NOMO-1 (cell line): ENCODE measurements around the gene TENM4.

Experiments used
- DNase-seq, 2 experiments: peaks; one replicate each; lab custom pipeline; 2025; ENCODE audit not compliant: unreplicated experiment in 2 of 2; lab: John Stamatoyannopoulos, UW

Gene TENM4

GRCh38 chr11:78927511-78927910, 513.3 kb downstream of the TENM4 start:
- DNase-seq, result no peak

- DNase-seq, result no peak
Observed at GRCh38 chr11:78926633-78927338, 514.0 kb downstream of the TENM4 start.

GRCh38 chr11:78925387-78925786, 515.4 kb downstream of the TENM4 start:
- no peak for DNase-seq

- peak in 1 of 2 experiments; percentile 27 for DNase-seq
Observed at GRCh38 chr11:78922859-78923625, 517.8 kb downstream of the TENM4 start.

- DNase-seq, result no peak
Observed at GRCh38 chr11:78921509-78921908, 519.3 kb downstream of the TENM4 start.

GRCh38 chr11:78920329-78920728, 520.5 kb downstream of the TENM4 start:
- no peak for DNase-seq

- no peak for DNase-seq
Observed at GRCh38 chr11:78916759-78917158, 524.1 kb downstream of the TENM4 start.

- DNase-seq, result no peak
Observed at GRCh38 chr11:78914503-78914902, 526.3 kb downstream of the TENM4 start.

GRCh38 chr11:78912778-78913177, 528.1 kb downstream of the TENM4 start:
- no peak for DNase-seq

GRCh38 chr11:78910322-78910721, 530.5 kb downstream of the TENM4 start:
- no peak for DNase-seq

- no peak for DNase-seq
Observed at GRCh38 chr11:78909386-78909785, 531.4 kb downstream of the TENM4 start.

- DNase-seq, result no peak
Observed at GRCh38 chr11:78907636-78908035, 533.2 kb downstream of the TENM4 start.

- no peak for DNase-seq
Observed at GRCh38 chr11:78906566-78906965, 534.3 kb downstream of the TENM4 start.

- DNase-seq, result no peak
Observed at GRCh38 chr11:78905756-78906155, 535.1 kb downstream of the TENM4 start.

GRCh38 chr11:78902771-78903507, 537.9 kb downstream of the TENM4 start:
- no peak for DNase-seq

- no peak for DNase-seq
Observed at GRCh38 chr11:78901831-78902230, 539.0 kb downstream of the TENM4 start.

GRCh38 chr11:78898266-78898775, 542.5 kb downstream of the TENM4 start:
- DNase-seq, result no peak

GRCh38 chr11:78893996-78894395, 546.8 kb downstream of the TENM4 start:
- no peak for DNase-seq

GRCh38 chr11:78889698-78890097, 551.1 kb downstream of the TENM4 start:
- no peak for DNase-seq

- DNase-seq, result no peak
Observed at GRCh38 chr11:78886616-78887015, 554.2 kb downstream of the TENM4 start.

- DNase-seq, result no peak
Observed at GRCh38 chr11:78884761-78885160, 556.1 kb downstream of the TENM4 start.
